Lung (tissue), 12 donors: ENCODE results near the gene NIN. TPM values are rescaled to one million over a fixed set of nuclear protein-coding genes. Genes with fewer than 3 reads are reported as not detected.
A peak's percentile ranks its signal among the peaks of the same experiment; 100 is the strongest.

Experiments used
- ATAC-seq: fragments of 200-7000 bp; cut with Tn5 transposase; one replicate; pipeline ENCODE4 v1.9.1; 2020; ENCODE audit warnings: moderate number of reproducible peaks; ENCODE audit not compliant: insufficient read depth, low FRiP score
- DNase-seq, 3 donors: peaks; one replicate each; pipeline ENCODE4 v3.0.0-alpha.2; 2013 to 2017
- H3K27ac ChIP-seq, 2 donors: one replicate each; pipeline ENCODE4 v1.5.1; 2013; ENCODE audit warnings: mild to moderate bottlenecking in 2 of 2, moderate library complexity in 2 of 2, control low read depth in 1 of 2, inconsistent platforms in 1 of 2, low read depth in 1 of 2, low read length in 1 of 2
- H3K27me3 ChIP-seq, 3 donors: one replicate each; pipeline ENCODE4 v1.5.1; 2013; ENCODE audit warnings: low read length in 2 of 3; ENCODE audit not compliant: control insufficient read depth in 3 of 3, insufficient read depth in 3 of 3
- H3K36me3 ChIP-seq, 4 donors: one replicate each; pipeline ENCODE4 v1.5.1; 2013; ENCODE audit warnings: low read length in 4 of 4, mild to moderate bottlenecking in 1 of 4, moderate library complexity in 1 of 4; ENCODE audit not compliant: control insufficient read depth in 4 of 4, insufficient read depth in 4 of 4
- H3K4me1 ChIP-seq, 5 donors: one replicate each; pipeline ENCODE4 v1.5.1; 2013; ENCODE audit warnings: low read length in 5 of 5, mild to moderate bottlenecking in 2 of 5, moderate library complexity in 1 of 5; ENCODE audit not compliant: control insufficient read depth in 5 of 5, insufficient read depth in 5 of 5
- H3K4me3 ChIP-seq: one replicate; pipeline ENCODE4 v1.5.1; 2013; ENCODE audit warnings: mild to moderate bottlenecking, control low read depth, moderate library complexity
- H3K9ac ChIP-seq, 2 donors: one replicate each; pipeline ENCODE4 v1.5.1; 2013; ENCODE audit warnings: low read length in 2 of 2, control low read depth in 1 of 2; ENCODE audit not compliant: insufficient read depth in 1 of 2
- H3K9me3 ChIP-seq, 4 donors: one replicate each; pipeline ENCODE4 v1.5.1; 2013; ENCODE audit warnings: low read length in 3 of 4, mild to moderate bottlenecking in 1 of 4, moderate library complexity in 1 of 4; ENCODE audit not compliant: control insufficient read depth in 4 of 4, insufficient read depth in 3 of 4
- WGBS, 2 donors: extraction: QIAGEN DNeasy Blood & Tissue Kit; methylation state at CpG; one replicate each; pipeline ENCODE4 v1.1.7; 2013; 5-methylcytosine and 5-hydroxymethylcytosine counted together
- polyA plus RNA-seq, 2 donors: library from polyadenylated mRNA; stranded (reverse); fragments of 200-250 nt; gene quantifications; one replicate each; pipeline ENCODE4 v1.2.1, GENCODE V29; 2013
- total RNA-seq, 2 donors: library from RNA; depleted of rRNA in 1 of 2; stranded (reverse); fragments of >200 nt in 1 of 2; gene quantifications; one replicate each; pipeline ENCODE4 v1.2.1, GENCODE V29; 2014 to 2021
- TF ChIP-seq, protein P1 (sequence below): IDR thresholded peaks from 2 replicates; pipeline ENCODE4 v1.5.1; 2012; ENCODE audit warnings: mild to moderate bottlenecking; ENCODE audit errors: control extremely low read depth, extremely low read depth
- donor health status: control.
- donor health status: control.
- donor health status: Bipolar disorder and iron deficiency.
- donor health status: healthy.
- donor health status: DM: yes; HTN: yes; CAD: no.

The NIN gene
- total and polyA plus RNA-seq, 4 donors: 5.2 to 38.6 (median 24.2) TPM

DNA sequence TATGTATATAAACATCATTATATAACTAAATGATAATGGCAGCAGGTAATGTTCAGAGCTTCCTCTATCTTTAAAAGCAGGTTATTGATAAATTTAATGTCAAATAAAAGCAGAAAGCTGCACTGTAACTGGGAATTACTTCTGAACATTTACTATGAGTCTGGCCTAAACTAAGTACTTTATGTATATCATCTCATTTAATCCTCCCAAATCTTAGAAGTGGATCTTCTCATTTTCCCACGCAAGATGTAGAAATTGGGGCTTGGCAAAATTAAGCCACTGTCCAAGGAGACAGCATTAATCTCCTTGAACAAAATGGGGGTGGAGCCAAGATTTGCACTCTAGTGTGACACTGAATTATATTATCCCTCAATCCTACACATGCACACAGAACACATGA lies 5.7 kb downstream of the NIN start:
- no peak for DNase-seq
- Histone ChIP-seq H3K9ac (no peak overlapping the region), H3K9me3 (peaks cover 0 to 2% (median 0%) of the 10 kb centered on the region in 4 donors), H3K4me1 (peaks cover 9 to 29% (median 15%) of the 10 kb centered on the region in 5 donors), H3K27me3 (peaks cover 0 to 7% (median 6%) of the 10 kb centered on the region in 3 donors), H3K27ac (no peak overlapping the region), H3K4me3 (no peak overlapping the region), H3K36me3 (no peaks in the 10 kb centered on the region)
- TF ChIP-seq, protein P1, sequence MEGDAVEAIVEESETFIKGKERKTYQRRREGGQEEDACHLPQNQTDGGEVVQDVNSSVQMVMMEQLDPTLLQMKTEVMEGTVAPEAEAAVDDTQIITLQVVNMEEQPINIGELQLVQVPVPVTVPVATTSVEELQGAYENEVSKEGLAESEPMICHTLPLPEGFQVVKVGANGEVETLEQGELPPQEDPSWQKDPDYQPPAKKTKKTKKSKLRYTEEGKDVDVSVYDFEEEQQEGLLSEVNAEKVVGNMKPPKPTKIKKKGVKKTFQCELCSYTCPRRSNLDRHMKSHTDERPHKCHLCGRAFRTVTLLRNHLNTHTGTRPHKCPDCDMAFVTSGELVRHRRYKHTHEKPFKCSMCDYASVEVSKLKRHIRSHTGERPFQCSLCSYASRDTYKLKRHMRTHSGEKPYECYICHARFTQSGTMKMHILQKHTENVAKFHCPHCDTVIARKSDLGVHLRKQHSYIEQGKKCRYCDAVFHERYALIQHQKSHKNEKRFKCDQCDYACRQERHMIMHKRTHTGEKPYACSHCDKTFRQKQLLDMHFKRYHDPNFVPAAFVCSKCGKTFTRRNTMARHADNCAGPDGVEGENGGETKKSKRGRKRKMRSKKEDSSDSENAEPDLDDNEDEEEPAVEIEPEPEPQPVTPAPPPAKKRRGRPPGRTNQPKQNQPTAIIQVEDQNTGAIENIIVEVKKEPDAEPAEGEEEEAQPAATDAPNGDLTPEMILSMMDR: no peak
- WGBS, 2 donors: 90 to 98% methylated on average over 1 of the region's 1 CpG
- no peak for ATAC-seq

GRCh38 chr14:50823762-50824636 lies 7.0 kb downstream of the NIN start:
- Histone ChIP-seq H3K27ac (peak overlapping the region in 1 of 2 donors; percentile 35), H3K4me1 (peaks cover 7 to 23% (median 10%) of the 10 kb centered on the region in 5 donors), H3K27me3 (peaks cover 0 to 6% (median under 1%) of the 10 kb centered on the region in 3 donors), H3K9me3 (peaks cover 0 to 2% (median 0%) of the 10 kb centered on the region in 4 donors), H3K36me3 (no peaks in the 10 kb centered on the region), H3K9ac (no peak overlapping the region), H3K4me3 (no peak overlapping the region)
- 50 to 66% methylated on average over 10 of the region's 10 CpGs for WGBS, 2 donors
- TF ChIP-seq, protein P1: no peak
- DNase-seq (no peak), ATAC-seq (no peak)

GRCh38 chr14:50823051-50823761 lies 7.8 kb downstream of the NIN start:
- no peak overlapping the region for H3K9ac ChIP-seq
- H3K4me3 ChIP-seq: no peak overlapping the region
- H3K36me3 ChIP-seq: no peaks in the 10 kb centered on the region
- H3K27ac ChIP-seq: peak overlapping the region in 1 of 2 donors; percentile 35
- WGBS, 2 donors: 80% methylated on average over 11 of the region's 11 CpGs
- TF ChIP-seq, protein P1: no peak
- ATAC-seq (no peak), DNase-seq (peak in 2 of 3 donors; percentile 43 to 49)
- H3K9me3 ChIP-seq: peaks cover 0 to 2% (median 0%) of the 10 kb centered on the region in 4 donors
- peaks cover 0 to 3% (median 0%) of the 10 kb centered on the region in 3 donors for H3K27me3 ChIP-seq
- peaks cover 6 to 20% (median 10%) of the 10 kb centered on the region in 5 donors for H3K4me1 ChIP-seq
